GM12878 (cell line): ENCODE measurements around the gene C5orf52. TPM values are rescaled to one million over a fixed set of nuclear protein-coding genes. Genes with fewer than 3 reads are reported as not detected.

ENCODE experiments used
- ATAC-seq: fragments of 200-7000 bp; cut with Tn5 transposase; 3 replicates; pipeline ENCODE4 v1.9.1; 2020; ENCODE audit warnings: mild to moderate bottlenecking, moderate library complexity
- BruUV-seq: library from RNA; stranded (reverse); fragments of 400-500 nt; replicated peaks from 2 replicates; lab custom pipeline; 2021; lab: Mats Ljungman, UMichigan
- CTCF ChIA-PET: fragments of 300-600 bp; sonication (Branson Sonifier 250); formaldehyde crosslinking; extraction: SDS; loops from one replicate; lab custom pipeline; 2021; ENCODE audit warnings: inconsistent platforms; lab: Yijun Ruan, JAX
- POLR2A ChIA-PET: fragments of 350-600 bp; formaldehyde crosslinking; extraction: SDS; loops from one replicate; lab custom pipeline; 2021; ENCODE audit warnings: inconsistent platforms; lab: Charles Lee
- RAD21 ChIA-PET: fragments of 300-600 bp; sonication (Branson Sonifier 250); formaldehyde crosslinking; loops from one replicate; lab custom pipeline; 2023; ENCODE audit warnings: antibody characterized with exemption; ENCODE audit not compliant: unreplicated experiment; lab: Charles Lee
- SMC1A ChIA-PET: fragments of 300-600 bp; sonication (Branson Sonifier 250); formaldehyde crosslinking; loops from one replicate; lab custom pipeline; 2023; ENCODE audit not compliant: unreplicated experiment, uncharacterized antibody; lab: Charles Lee
- DNase-seq: peaks from one replicate; pipeline ENCODE4 v3.0.0-alpha.2; 2011; ENCODE audit warnings: low read depth, low spot score
- FAIRE-seq: peaks from 3 replicates; lab custom pipeline; 2011; peaks lifted over from hg19 to GRCh38; lab: Jason Lieb, UNC
- H2AFZ ChIP-seq: 2 replicates; pipeline ENCODE4 v1.6.0; 2011; ENCODE audit warnings: low read depth, low read length, control low read depth; ENCODE audit not compliant: control insufficient read depth
- H3K27ac ChIP-seq: 2 replicates; pipeline ENCODE4 v1.5.1; 2011; ENCODE audit warnings: control low read depth; ENCODE audit not compliant: control insufficient read depth, insufficient read depth
- H3K27me3 ChIP-seq, 2 experiments: replicated peaks in 1 of 2; 2 replicates each; pipeline versions ENCODE4 v1.6.0 to v1.6.1; 2011; ENCODE audit warnings: low read length in 1 of 2; ENCODE audit not compliant: control insufficient read depth in 2 of 2, insufficient read depth in 2 of 2
- H3K36me3 ChIP-seq, 2 experiments: 2 replicates each; pipeline ENCODE4 v1.5.1; 2011; ENCODE audit warnings: low read length in 1 of 2; ENCODE audit not compliant: control insufficient read depth in 2 of 2, insufficient read depth in 2 of 2
- H3K4me1 ChIP-seq: 2 replicates; pipeline ENCODE4 v1.6.1; 2011; ENCODE audit warnings: mild to moderate bottlenecking, low read length, moderate library complexity, mixed read lengths; ENCODE audit not compliant: control insufficient read depth, insufficient read depth
- H3K4me2 ChIP-seq: 2 replicates; pipeline ENCODE4 v1.6.0; 2011; ENCODE audit warnings: control low read depth; ENCODE audit not compliant: control insufficient read depth, insufficient read depth
- H3K4me3 ChIP-seq: fragments of 200-600 bp; sonication (generic); 2 replicates; pipeline ENCODE4 v1.5.1; 2016
- H3K79me2 ChIP-seq: 2 replicates; pipeline ENCODE4 v1.6.0; 2011; ENCODE audit warnings: low read length; ENCODE audit not compliant: control insufficient read depth, insufficient read depth
- H3K9ac ChIP-seq: 2 replicates; pipeline ENCODE4 v1.8.0; 2011; ENCODE audit warnings: low read length, control low read depth, mixed read lengths; ENCODE audit not compliant: control insufficient read depth, insufficient read depth
- H3K9me3 ChIP-seq: replicated peaks from 3 replicates; pipeline ENCODE4 v1.5.1; 2011; ENCODE audit warnings: mild to moderate bottlenecking, low read length; ENCODE audit not compliant: control insufficient read depth, insufficient read depth
- H4K20me1 ChIP-seq: 2 replicates; pipeline ENCODE4 v1.6.0; 2011; ENCODE audit not compliant: control insufficient read depth, insufficient read depth
- ASH2L ChIP-seq: fragments of 300-600, 200-600 bp; sonication (generic); IDR thresholded peaks from 2 replicates; pipeline ENCODE4 v1.6.1; 2017; ENCODE audit warnings: low read depth, mild to moderate bottlenecking, borderline replicate concordance
- CBFB ChIP-seq: IDR thresholded peaks from 2 replicates; pipeline ENCODE4 v1.6.1; 2016; ENCODE audit warnings: antibody characterized with exemption, low read depth
- CHD1 ChIP-seq: IDR thresholded peaks from 2 replicates; pipeline ENCODE4 v1.6.1; 2012; ENCODE audit warnings: low read depth, low read length, improper control_type of control experiment
- NFXL1 ChIP-seq: fragments of 450-650 bp; IDR thresholded peaks from 2 replicates; pipeline ENCODE4 v1.6.1; 2017; ENCODE audit warnings: antibody characterized with exemption, mild to moderate bottlenecking, borderline replicate concordance
- NFYB ChIP-seq: IDR thresholded peaks from 2 replicates; pipeline ENCODE4 v1.6.1; 2011; ENCODE audit warnings: low read depth, mild to moderate bottlenecking, low read length, improper control_type of control experiment, moderate library complexity; ENCODE audit not compliant: insufficient read depth
- NR2C2 ChIP-seq: IDR thresholded peaks from 2 replicates; pipeline ENCODE4 v1.6.1; 2011; ENCODE audit warnings: borderline replicate concordance, low read depth; ENCODE audit not compliant: control insufficient read depth, insufficient read length
- NR2F1 ChIP-seq: fragments of 450-650 bp; conservative IDR thresholded peaks from 2 replicates; pipeline ENCODE4 v1.6.1; 2017; ENCODE audit warnings: mild to moderate bottlenecking
- RELA ChIP-seq: fragments of 450-650 bp; IDR thresholded peaks from 2 replicates; pipeline ENCODE4 v1.8.0; 2014; ENCODE audit warnings: borderline replicate concordance; ENCODE audit not compliant: partially characterized antibody
- RFX5 ChIP-seq: IDR thresholded peaks from 2 replicates; pipeline ENCODE4 v1.6.1; 2011; ENCODE audit warnings: low read depth, low read length, improper control_type of control experiment
- ZNF274 ChIP-seq: IDR thresholded peaks from one replicate; pipeline ENCODE4 v1.8.0; 2011; ENCODE audit not compliant: insufficient read length, insufficient read depth
- WGBS: methylation state at CpG from one replicate; pipeline ENCODE4 v1.1.6; 2016; ENCODE audit warnings: low lambda C conversion rate; ENCODE audit not compliant: insufficient replicate concordance, insufficient coverage; ENCODE audit errors: missing lambda C conversion rate; 5-methylcytosine and 5-hydroxymethylcytosine counted together
- in situ Hi-C: fragments of 300-500 bp; cut with MboI; formaldehyde crosslinking; loops from 9 replicates; pipeline ENCODE4 v1.14.3; 2018; ENCODE audit warnings: mixed read lengths
- intact Hi-C: fragments of 100-400 bp; cut with micrococcal nuclease; formaldehyde crosslinking; loops from one replicate; pipeline ENCODE4 v1.14.2; 2022; ENCODE audit not compliant: unreplicated experiment
- polyA plus RNA-seq, 11 experiments: library from polyadenylated mRNA; depleted of rRNA in 4 of 11; unstranded in 6 of 11; stranded (reverse) in 5 of 11; fragments of >200 nt; fragmentation: Nextera tagmentation in 4 of 11; fragmentation: Illumina TruSeq in 1 of 11; extraction: Ambion mirVana in 4 of 11; extraction: Trizol in 1 of 11; gene quantifications; 1 replicate in 1 of 11; 2 replicates in 10 of 11; pipeline versions ENCODE4 v1.2.1 to v1.2.3, GENCODE V29; 2011 to 2016; ENCODE audit warnings: inconsistent platforms in 2 of 11, missing spikeins in 2 of 11, low read depth in 1 of 11
- total RNA-seq, 4 experiments: library from RNA; depleted of rRNA in 3 of 4; stranded (reverse); fragments of >200 nt in 3 of 4; fragmentation: Illumina TruSeq in 1 of 4; extraction: Trizol in 1 of 4; gene quantifications; 2 replicates each; pipeline versions ENCODE4 v1.2.1 to v1.2.3, GENCODE V29; 2013 to 2021

Gene C5orf52
- total and polyA plus RNA-seq, 10 of the 15 experiments (the other 5 are each of a cell fraction or from before 2014, with no cell fraction given), result not detected

GRCh38 chr5:157665467-157666070 lies 5.8 kb upstream of the C5orf52 start:
- no peak for ATAC-seq
- Histone ChIP-seq H3K4me1 (no peaks in the 10 kb centered on the region; the same call in 1 of the 2 replicates), H3K27ac (no peak overlapping the region), H3K4me2 (no peak overlapping the region), H3K36me3 (no peaks in the 10 kb centered on the region), H3K4me3 (no peak overlapping the region)
- ChIA-PET SMC1A (interaction anchor here (5.4 kb wide), 1 partner anchor 53 kb away, joined by 52 read pairs; no protein-coding TSS in a partner anchor), POLR2A (interaction anchor here (0.6 to 0.7 kb wide), 2 partner anchors 76 to 122 kb away, joined by 3 read pairs; no protein-coding TSS in a partner anchor)
- intact Hi-C loops, result loop anchor here (5.0 kb wide), 2 partner anchors 163 to 233 kb away; no protein-coding TSS in a partner anchor
- no peak for TF ChIP-seq ASH2L
- no peak for TF ChIP-seq CBFB
- TF ChIP-seq NFYB, result no peak
- no peak for TF ChIP-seq NR2F1
- no peak for TF ChIP-seq ZNF274
- no peak for TF ChIP-seq RFX5
- TF ChIP-seq CHD1, result no peak
- TF ChIP-seq NR2C2, result no peak
- TF ChIP-seq RELA, result no peak
- no peak for TF ChIP-seq NFXL1
- TF ChIP-seq, all 136 proteins: peak for 0
- Histone ChIP-seq H2AFZ (no peak overlapping the region), H3K9me3 (no peaks in the 10 kb centered on the region), H3K9ac (no peak overlapping the region), H3K27me3 (no peaks in the 10 kb centered on the region), H3K79me2 (no peaks in the 10 kb centered on the region), H4K20me1 (no peaks in the 10 kb centered on the region)
- RAD21 ChIA-PET, result no interaction called here
- BruUV-seq, result no TSS peak
- FAIRE-seq, result no peak
- DNase-seq, result no peak
- WGBS, result 55% methylated on average over 2 of the region's 2 CpGs
- CTCF ChIA-PET, result interaction anchor here (0.9 to 8.0 kb wide), 2 partner anchors 79 to 96 kb away, joined by 3 to 95 read pairs; partner anchors contain the start of gene LSM11
- in situ Hi-C loops, result no loop called here
